H1 (cell line): ENCODE results near the gene BAIAP2. TPM values are rescaled to one million over a fixed set of nuclear protein-coding genes. Genes with fewer than 3 reads are reported as not detected.

Source experiments
- CTCF ChIA-PET: fragments of 300-600 bp; sonication (Branson Sonifier 250); formaldehyde crosslinking; loops from one replicate; lab custom pipeline; 2021; ENCODE audit not compliant: partially characterized antibody; lab: Charles Lee
- POLR2A ChIA-PET: fragments of 300-600 bp; sonication (Branson Sonifier 250); formaldehyde crosslinking; loops from one replicate; lab custom pipeline; 2021; ENCODE audit warnings: inconsistent platforms; ENCODE audit not compliant: partially characterized antibody; lab: Charles Lee
- DNase-seq, 2 experiments: peaks; one replicate each; pipeline versions ENCODE4 v3.0.0 to v3.0.0-alpha.2; 2010 to 2022; ENCODE audit warnings: low spot score in 2 of 2, low read depth in 1 of 2, mixed read lengths in 1 of 2
- FAIRE-seq: peaks from 2 replicates; lab custom pipeline; 2011; peaks lifted over from hg19 to GRCh38; lab: Jason Lieb, UNC
- H2AFZ ChIP-seq: 2 replicates; pipeline ENCODE4 v1.8.1; 2012; ENCODE audit warnings: low read length, inconsistent platforms
- H2AK5ac ChIP-seq: 2 replicates; pipeline ENCODE4 v1.6.1; 2013; ENCODE audit warnings: low read depth, low read length
- H2BK120ac ChIP-seq: replicated peaks from 2 replicates; pipeline ENCODE3; 2013; ENCODE audit warnings: low read depth, low read length, inconsistent platforms
- H2BK12ac ChIP-seq: 2 replicates; pipeline ENCODE4 v1.6.1; 2013; ENCODE audit warnings: low read depth, low read length
- H2BK15ac ChIP-seq: 2 replicates; pipeline ENCODE4 v1.6.1; 2013; ENCODE audit warnings: low read length
- H2BK20ac ChIP-seq: 2 replicates; pipeline ENCODE4 v1.6.1; 2013; ENCODE audit warnings: low read length
- H2BK5ac ChIP-seq: 2 replicates; pipeline ENCODE4 v1.6.1; 2013; ENCODE audit warnings: low read depth, low read length
- H3K14ac ChIP-seq: 2 replicates; pipeline ENCODE4 v1.6.1; 2013; ENCODE audit warnings: inconsistent platforms; ENCODE audit not compliant: insufficient read length
- H3K18ac ChIP-seq: 2 replicates; pipeline ENCODE4 v1.6.1; 2013; ENCODE audit warnings: low read length; ENCODE audit errors: extremely low read depth
- H3K23ac ChIP-seq: 2 replicates; pipeline ENCODE4 v1.6.1; 2013; ENCODE audit warnings: inconsistent platforms; ENCODE audit not compliant: insufficient read length
- H3K23me2 ChIP-seq: 2 replicates; pipeline ENCODE4 v1.6.1; 2013; ENCODE audit warnings: low read depth, low read length
- H3K27ac ChIP-seq: 2 replicates; pipeline ENCODE4 v1.6.1; 2011; ENCODE audit warnings: low read depth, low read length, inconsistent platforms
- H3K27me3 ChIP-seq, 4 experiments: replicated peaks in 1 of 4; 1 replicate in 1 of 4; 2 replicates in 3 of 4; pipeline versions ENCODE4 v1.6.1 to v1.8.1; 2011 to 2013; ENCODE audit warnings: low read length in 3 of 4, mild to moderate bottlenecking in 3 of 4, inconsistent platforms in 2 of 4, mixed read lengths in 2 of 4, moderate library complexity in 1 of 4; ENCODE audit not compliant: control insufficient read depth in 3 of 4, insufficient read depth in 3 of 4; ENCODE audit errors: extremely low read depth in 1 of 4
- H3K36me3 ChIP-seq, 4 experiments: 2 replicates each; pipeline versions ENCODE4 v1.6.1 to v1.8.1; 2011 to 2013; ENCODE audit warnings: mild to moderate bottlenecking in 4 of 4, low read length in 3 of 4, moderate library complexity in 2 of 4, control low read depth in 1 of 4, inconsistent platforms in 1 of 4; ENCODE audit not compliant: insufficient read depth in 4 of 4, control insufficient read depth in 2 of 4
- H3K4ac ChIP-seq: replicated peaks from 2 replicates; pipeline ENCODE3; 2013; ENCODE audit warnings: low read length, low read depth, mixed read lengths, inconsistent platforms; ENCODE audit not compliant: insufficient read length
- H3K4me1 ChIP-seq, 4 experiments: replicated peaks in 1 of 4; 1 replicate in 1 of 4; 2 replicates in 3 of 4; pipeline versions ENCODE4 v1.6.1 to v1.8.1; 2011 to 2013; ENCODE audit warnings: low read length in 3 of 4, inconsistent platforms in 2 of 4, mixed read lengths in 1 of 4; ENCODE audit not compliant: insufficient read depth in 4 of 4, control insufficient read depth in 3 of 4
- H3K4me2 ChIP-seq, 2 experiments: 2 replicates each; pipeline versions ENCODE4 v1.6.1 to v1.8.1; 2011 to 2013; ENCODE audit warnings: low read depth in 2 of 2, low read length in 2 of 2, control low read depth in 1 of 2, inconsistent platforms in 1 of 2, mild to moderate bottlenecking in 1 of 2; ENCODE audit not compliant: insufficient read depth in 1 of 2
- H3K4me3 ChIP-seq, 4 experiments: fragments of 200-600, 300-600 bp in 1 of 4; sonication (generic), shearing (Covaris generic), sonication (Bioruptor Twin) in 1 of 4; 2 replicates each; pipeline versions ENCODE4 v1.5.1 to v1.8.1; 2011 to 2016; ENCODE audit warnings: low read length in 4 of 4, low read depth in 3 of 4, control low read depth in 2 of 4, inconsistent platforms in 2 of 4, mild to moderate bottlenecking in 2 of 4, mixed read lengths in 1 of 4, moderate library complexity in 1 of 4; ENCODE audit not compliant: insufficient read depth in 2 of 4; ENCODE audit errors: extremely low read depth in 1 of 4
- H3K56ac ChIP-seq: replicated peaks from 2 replicates; pipeline ENCODE3; 2013; ENCODE audit warnings: low read depth, mild to moderate bottlenecking, mixed read lengths, low read length, inconsistent platforms; ENCODE audit not compliant: insufficient read length
- H3K79me1 ChIP-seq: 2 replicates; pipeline ENCODE4 v1.6.1; 2013; ENCODE audit warnings: low read depth, low read length, control low read depth
- H3K79me2 ChIP-seq, 2 experiments: 2 replicates each; pipeline versions ENCODE4 v1.6.1 to v1.8.1; 2012 to 2013; ENCODE audit warnings: low read length in 2 of 2, mild to moderate bottlenecking in 2 of 2, inconsistent platforms in 1 of 2; ENCODE audit not compliant: insufficient read depth in 2 of 2, control insufficient read depth in 1 of 2
- H3K9ac ChIP-seq, 4 experiments: replicated peaks in 1 of 4; 1 replicate in 1 of 4; 2 replicates in 3 of 4; pipeline versions ENCODE4 v1.6.1 to v1.8.1; 2011 to 2013; ENCODE audit warnings: low read depth in 3 of 4, low read length in 3 of 4, control low read depth in 2 of 4, mild to moderate bottlenecking in 2 of 4, moderate library complexity in 2 of 4, inconsistent platforms in 1 of 4; ENCODE audit errors: extremely low read depth in 1 of 4
- H3K9me3 ChIP-seq, 2 experiments: 2 replicates each; pipeline versions ENCODE4 v1.6.1 to v1.8.1; 2012 to 2013; ENCODE audit warnings: mild to moderate bottlenecking in 2 of 2, moderate library complexity in 2 of 2, control low read depth in 1 of 2, inconsistent platforms in 1 of 2, low read depth in 1 of 2, low read length in 1 of 2, mixed read lengths in 1 of 2; ENCODE audit not compliant: insufficient read depth in 2 of 2
- H4K20me1 ChIP-seq, 2 experiments: replicated peaks in 1 of 2; 2 replicates each; pipeline versions ENCODE3 to v1.8.1; 2011 to 2013; ENCODE audit warnings: inconsistent platforms in 2 of 2, low read length in 2 of 2, mild to moderate bottlenecking in 1 of 2; ENCODE audit not compliant: insufficient read depth in 2 of 2, control insufficient read depth in 1 of 2
- H4K5ac ChIP-seq: 2 replicates; pipeline ENCODE4 v1.6.1; 2013; ENCODE audit warnings: low read length, low read depth, mixed read lengths, inconsistent platforms; ENCODE audit not compliant: insufficient read length
- H4K8ac ChIP-seq: 2 replicates; pipeline ENCODE4 v1.8.0; 2013; ENCODE audit warnings: mild to moderate bottlenecking, moderate library complexity, low read length, inconsistent platforms; ENCODE audit not compliant: insufficient read depth; ENCODE audit errors: extremely low read depth
- H4K91ac ChIP-seq: replicated peaks from 2 replicates; pipeline ENCODE3; 2013; ENCODE audit warnings: low read length, mixed read lengths, inconsistent platforms; ENCODE audit not compliant: insufficient read length
- CBX8 ChIP-seq: fragments of 300-800, 300-1000 bp; sonication (generic); IDR thresholded peaks from 2 replicates; pipeline ENCODE4 v1.7.1; 2016; ENCODE audit warnings: low read depth, low read length, borderline replicate concordance
- CTCF ChIP-seq, 3 experiments: IDR thresholded peaks; 1 replicate in 2 of 3; 2 replicates in 1 of 3; pipeline versions ENCODE4 v1.5.1 to v1.6.1; 2011; ENCODE audit warnings: low read length in 3 of 3, mild to moderate bottlenecking in 3 of 3, inconsistent platforms in 2 of 3, low read depth in 1 of 3, moderate library complexity in 1 of 3; ENCODE audit not compliant: insufficient read depth in 1 of 3; ENCODE audit errors: control extremely low read depth in 1 of 3
- E2F6 ChIP-seq: IDR thresholded peaks from 2 replicates; pipeline ENCODE4 v1.6.1; 2012; ENCODE audit warnings: inconsistent platforms
- EP300 ChIP-seq, 2 experiments: IDR thresholded peaks; 1 replicate in 1 of 2; 2 replicates in 1 of 2; pipeline ENCODE4 v1.6.1; 2011 to 2012; ENCODE audit warnings: low read depth in 2 of 2, low read length in 2 of 2, mild to moderate bottlenecking in 2 of 2, borderline replicate concordance in 1 of 2, inconsistent platforms in 1 of 2, moderate library complexity in 1 of 2
- GABPA ChIP-seq: IDR thresholded peaks from 2 replicates; pipeline ENCODE4 v1.6.1; 2011; ENCODE audit warnings: mild to moderate bottlenecking, low read length, moderate library complexity, borderline replicate concordance; ENCODE audit not compliant: insufficient read depth
- JUN ChIP-seq: IDR thresholded peaks from 2 replicates; pipeline ENCODE4 v1.6.1; 2011; ENCODE audit warnings: low read depth, mild to moderate bottlenecking, improper control_type of control experiment, low read length
- NANOG ChIP-seq: IDR thresholded peaks from 2 replicates; pipeline ENCODE4 v1.6.1; 2011; ENCODE audit warnings: low read length, low read depth, mild to moderate bottlenecking, inconsistent platforms; ENCODE audit not compliant: insufficient read depth, poor library complexity, severe bottlenecking
- RXRA ChIP-seq: IDR thresholded peaks from 2 replicates; pipeline ENCODE4 v1.6.1; 2011; ENCODE audit warnings: low read depth, mild to moderate bottlenecking, low read length, moderate library complexity; ENCODE audit not compliant: insufficient read depth
- WGBS, 2 experiments: shearing (Covaris generic) in 1 of 2; methylation state at CpG; one replicate each; pipeline versions ENCODE4 v1.1.6 to v1.1.7; 2013 to 2015; ENCODE audit warnings: low lambda C conversion rate in 2 of 2, mixed read lengths in 2 of 2, inconsistent platforms in 1 of 2, low coverage in 1 of 2, missing lambda C conversion rate in 1 of 2; ENCODE audit not compliant: insufficient replicate concordance in 2 of 2, insufficient coverage in 1 of 2, insufficient read length in 1 of 2; ENCODE audit errors: extremely low coverage in 1 of 2, missing lambda C conversion rate in 1 of 2; 5-methylcytosine and 5-hydroxymethylcytosine counted together
- polyA plus RNA-seq, 7 experiments: library from polyadenylated mRNA; depleted of rRNA in 3 of 7; stranded (reverse) in 5 of 7; unstranded in 2 of 7; fragments of >200 nt in 5 of 7; fragments of 200-250 nt in 2 of 7; gene quantifications; 1 replicate in 5 of 7; 2 replicates in 1 of 7; 4 replicates in 1 of 7; pipeline versions ENCODE4 v1.2.1 to v1.2.3, GENCODE V29; 2011 to 2013; ENCODE audit warnings: missing spikeins in 2 of 7, mixed read lengths in 2 of 7
- total RNA-seq: library from RNA; stranded (reverse); fragmentation: NEBNext Ultra II Directional; extraction: Animal tissue kit (Norgen Biotek cat#: 25700); gene quantifications from 2 replicates; pipeline ENCODE4 v1.2.1, GENCODE V29; 2021

Gene BAIAP2
- total and polyA plus RNA-seq, 2 of the 8 experiments (the other 6 are each of a cell fraction or from before 2014, with no cell fraction given): 10.0 to 22.8 TPM

- WGBS, 2 experiments: 88% methylated on average over 27 of the region's 27 CpGs; no CpG with 5 or more reads in 1 of the 2 experiments
- TF ChIP-seq GABPA (no peak), EP300 (IDR thresholded peaks at IDR 0.05; ENCODE audit: borderline replicate concordance in 1 of 2, low read depth in 2 of 2, low read length in 2 of 2) (no peak), JUN (no peak), CTCF (IDR thresholded peaks at IDR 0.05; ENCODE audit: control extremely low read depth in 1 of 3, insufficient read depth in 1 of 3, low read depth in 1 of 3, low read length in 3 of 3) (no peak), RXRA (no peak), E2F6 (no peak), NANOG (no peak), CBX8 (no peak)
Measured at GRCh38 chr17:81083125-81083765, 48.3 kb downstream of the BAIAP2 start.

More at GRCh38 chr17:81083125-81083765, 48.3 kb downstream of the BAIAP2 start:
- Histone ChIP-seq H3K18ac (no peak overlapping the region), H2BK5ac (no peak overlapping the region), H3K4me2 (no peak overlapping the region), H3K9ac (no peak overlapping the region), H3K14ac (no peak overlapping the region), H3K4me1 (no peaks in the 10 kb centered on the region; a peak in 1 of 7 replicates), H3K23ac (no peak overlapping the region), H3K4me3 (no peak overlapping the region), H3K79me2 (no peaks in the 10 kb centered on the region), H4K5ac (no peak overlapping the region), H4K8ac (no peak overlapping the region), H2AK5ac (no peak overlapping the region), H3K56ac (no peak overlapping the region), H3K27me3 (no peaks in the 10 kb centered on the region), H3K27ac (no peak overlapping the region), H3K9me3 (no peaks in the 10 kb centered on the region), H4K20me1 (peaks cover 0 to 12% of the 10 kb centered on the region in 2 experiments), H2BK15ac (no peak overlapping the region), H3K79me1 (peaks cover 7% of the 10 kb centered on the region), H2BK20ac (no peak overlapping the region), H3K36me3 (no peaks in the 10 kb centered on the region; a peak in 1 of 8 replicates), H3K23me2 (no peaks in the 10 kb centered on the region), H4K91ac (no peak overlapping the region), H2AFZ (no peak overlapping the region), H2BK12ac (no peak overlapping the region), H3K4ac (no peak overlapping the region), H2BK120ac (no peak overlapping the region)
- FAIRE-seq (no peak), DNase-seq (no peak)
- ChIA-PET POLR2A (interaction anchor here (0.7 kb wide), 1 partner anchor 9 kb away, joined by 3 read pairs; no protein-coding TSS in a partner anchor), CTCF (interaction anchor here (1.0 to 2.4 kb wide), 3 partner anchors 14 to 91 kb away, joined by 3 to 12 read pairs (median 3); partner anchors contain the start of gene CHMP6)
